HG02623 (cell line): Measurements from ENCODE around the gene PLEKHN1.

Source experiments
- ATAC-seq: cut with Tn5 transposase; IDR thresholded peaks from one replicate; pipeline ENCODE4 v1.9.1; 2021; ENCODE audit warnings: moderate library complexity; ENCODE audit not compliant: unreplicated experiment

Gene PLEKHN1

DNA sequence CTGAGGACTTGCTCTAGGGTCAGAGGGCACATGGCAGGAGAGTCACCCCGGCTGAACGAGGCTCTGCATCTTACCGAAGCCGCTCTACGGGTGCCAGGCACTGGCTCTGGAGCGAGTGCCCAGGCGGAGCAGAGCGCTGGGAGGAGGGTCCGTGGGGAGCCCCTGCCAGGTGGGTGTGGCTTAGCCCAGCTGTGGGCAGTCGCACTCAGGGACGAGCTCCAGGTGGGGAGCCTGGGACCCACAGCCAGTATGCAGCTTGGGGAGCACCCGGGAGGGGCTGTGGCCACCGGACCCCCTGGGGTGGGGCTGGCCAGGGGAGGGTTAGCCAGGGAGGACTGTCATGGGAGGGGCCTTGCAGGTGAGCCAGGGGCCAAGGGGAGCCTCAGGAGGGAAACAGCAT, 57.4 kb downstream of the PLEKHN1 start:
- ATAC-seq: no peak

DNA sequence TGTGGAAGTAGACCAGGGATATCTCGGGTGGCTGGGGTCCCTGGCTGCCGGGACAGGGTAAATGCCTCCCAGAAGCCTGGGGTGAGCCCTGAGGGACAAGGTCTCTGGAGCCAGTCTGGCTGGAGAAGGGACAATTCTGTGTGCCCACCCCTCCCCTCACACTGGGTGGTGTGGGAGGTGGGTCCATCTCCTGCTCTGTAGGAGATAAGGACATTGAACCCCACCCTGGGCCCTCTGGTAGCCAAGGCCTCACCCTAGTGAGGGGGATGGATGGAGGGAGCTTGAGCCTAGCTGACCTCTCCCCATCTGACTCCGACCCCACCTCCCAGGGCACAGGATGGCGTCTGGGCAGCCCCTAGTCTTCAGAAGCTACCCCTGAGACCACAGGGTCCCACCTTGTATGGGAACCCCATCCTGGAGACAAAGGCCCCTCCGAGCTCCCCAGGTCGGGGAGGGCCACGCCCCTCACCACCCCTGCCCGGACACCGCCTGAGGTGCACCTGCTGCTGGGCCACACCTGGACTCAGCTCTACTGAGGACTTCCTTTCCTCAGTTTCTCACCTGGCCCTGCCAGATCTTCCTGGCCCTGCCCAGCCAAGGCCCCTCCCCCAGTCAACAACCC, 58.0 kb downstream of the PLEKHN1 start:
- ATAC-seq: no peak

DNA sequence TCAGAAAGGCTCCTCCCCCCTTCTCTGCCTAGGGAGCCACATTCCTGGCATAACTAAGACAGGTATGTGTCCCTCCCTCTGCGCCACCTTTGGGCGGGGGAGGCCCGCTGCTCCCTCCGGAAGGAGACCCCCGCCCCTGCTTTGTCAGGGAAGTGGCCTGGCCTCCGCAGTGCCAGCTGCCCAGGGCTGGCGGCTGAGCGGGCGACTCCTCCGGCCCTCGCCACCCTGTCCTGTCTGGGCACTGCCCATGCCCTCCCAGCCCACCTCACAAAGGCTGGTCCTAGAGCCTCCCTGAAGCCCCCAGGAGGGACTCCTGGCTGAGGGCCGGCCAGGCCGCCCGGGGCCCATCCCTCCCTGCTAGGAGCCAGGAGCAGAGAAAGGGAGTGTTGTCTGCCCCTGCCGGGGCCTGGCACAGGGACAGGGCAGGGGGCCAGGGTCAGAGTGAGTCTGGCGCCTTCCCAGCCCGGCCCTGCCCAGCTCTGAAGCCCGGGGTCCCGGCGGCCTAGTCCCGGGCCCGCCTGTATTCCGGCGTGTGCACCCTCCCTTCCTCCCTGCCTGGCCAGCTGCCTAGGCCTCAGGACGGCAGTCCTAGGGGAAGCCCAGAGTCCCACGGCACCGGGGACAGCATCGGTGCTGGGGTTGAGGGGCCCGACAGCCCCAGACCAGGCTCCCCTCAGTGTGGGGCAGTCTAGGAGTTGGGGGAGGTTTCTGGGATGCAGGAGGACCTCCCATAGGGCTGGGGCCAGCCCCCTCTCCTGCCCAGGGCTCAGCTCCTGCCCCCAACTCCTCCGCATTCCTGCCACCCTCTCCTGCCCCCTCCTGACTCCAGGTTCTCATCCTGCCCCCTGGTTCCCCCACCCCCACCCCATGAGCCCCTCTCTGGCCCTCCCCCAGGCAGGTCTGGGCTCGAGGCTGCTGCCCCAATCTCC, 58.8 kb downstream of the PLEKHN1 start:
- ATAC-seq: no peak
